K562 (cell line): ENCODE measurements around the gene OARD1. TPM values are rescaled to one million over a fixed set of nuclear protein-coding genes. Genes with fewer than 3 reads are reported as not detected.

Experiments used
- CHAMP1 ChIP-seq: fragments of 450-650 bp; IDR thresholded peaks from 2 replicates; pipeline ENCODE4 v1.6.1; 2016; ENCODE audit warnings: mild to moderate bottlenecking
- COPS2 ChIP-seq: fragments of 450-650 bp; conservative IDR thresholded peaks from 2 replicates; pipeline ENCODE4 v1.6.1; 2016; ENCODE audit warnings: mild to moderate bottlenecking, moderate library complexity
- CTCF ChIP-seq, 3 experiments: IDR thresholded peaks in 2 of 3; conservative IDR thresholded peaks in 1 of 3; 2 replicates each; pipeline ENCODE4 v1.5.1; 2011 to 2012; ENCODE audit warnings: low read length in 3 of 3, mild to moderate bottlenecking in 3 of 3, control low read depth in 2 of 3, improper control_type of control experiment in 1 of 3, inconsistent platforms in 1 of 3, low read depth in 1 of 3, mixed read lengths in 1 of 3, moderate library complexity in 1 of 3; ENCODE audit not compliant: insufficient read depth in 2 of 3
- ELF2 ChIP-seq: fragments of 250-450 bp; sonication (Bioruptor Pico); IDR thresholded peaks from 2 replicates; pipeline ENCODE4 v1.5.0; 2021; ENCODE audit warnings: mild to moderate bottlenecking
- JUN ChIP-seq, 2 experiments: sonication (generic) in 1 of 2; formaldehyde crosslinking in 1 of 2; IDR thresholded peaks; 2 replicates each; pipeline versions ENCODE4 v1.6.1 to v1.8.0; 2012 to 2022; ENCODE audit warnings: borderline replicate concordance in 2 of 2, mild to moderate bottlenecking in 2 of 2, improper control_type of control experiment in 1 of 2, low read depth in 1 of 2, low read length in 1 of 2, missing genetic modification reagents in 1 of 2
- JUNB ChIP-seq: fragments of 450-650 bp; formaldehyde crosslinking; conservative IDR thresholded peaks from 2 replicates; pipeline ENCODE4 v1.4.0; 2020; ENCODE audit warnings: mild to moderate bottlenecking
- MYC ChIP-seq, 2 experiments: fragments of 250-450 bp in 1 of 2; sonication (Bioruptor Pico) in 1 of 2; IDR thresholded peaks; 2 replicates each; pipeline versions ENCODE4 v1.5.1 to v1.6.1; 2012 to 2021; ENCODE audit warnings: low read depth in 2 of 2, borderline replicate concordance in 1 of 2, improper control_type of control experiment in 1 of 2, low read length in 1 of 2, mild to moderate bottlenecking in 1 of 2, moderate library complexity in 1 of 2
- NEUROD1 ChIP-seq: fragments of 150-350 bp; IDR thresholded peaks from 2 replicates; pipeline ENCODE4 v1.6.1; 2014; ENCODE audit warnings: borderline replicate concordance, low read length, low read depth; ENCODE audit not compliant: partially characterized antibody
- NRF1 ChIP-seq, 2 experiments: fragments of 450-650 bp; IDR thresholded peaks in 1 of 2; conservative IDR thresholded peaks in 1 of 2; 2 replicates each; pipeline ENCODE4 v1.6.1; 2014; ENCODE audit warnings: mild to moderate bottlenecking in 2 of 2
- PPARD ChIP-seq: fragments of 250-450 bp; sonication (Bioruptor Pico); IDR thresholded peaks from 2 replicates; pipeline ENCODE4 v1.8.0; 2022; ENCODE audit warnings: inconsistent platforms, mild to moderate bottlenecking, moderate library complexity
- RUNX1 ChIP-seq: sonication (generic); IDR thresholded peaks from 2 replicates; pipeline ENCODE4 v1.6.1; 2016; ENCODE audit warnings: antibody characterized with exemption, low read depth
- SETDB1 ChIP-seq: IDR thresholded peaks from one replicate; pipeline ENCODE4 v1.6.1; 2012; ENCODE audit warnings: low read length, control low read depth, inconsistent platforms
- SIRT6 ChIP-seq: IDR thresholded peaks from one replicate; pipeline ENCODE4 v1.6.1; 2012; ENCODE audit warnings: low read depth, mild to moderate bottlenecking, control low read depth, inconsistent platforms, low read length, moderate library complexity
- SMAD4 ChIP-seq: fragments of 250-450 bp; sonication (Bioruptor Pico); conservative IDR thresholded peaks from 2 replicates; pipeline ENCODE4 v1.8.0; 2021; ENCODE audit warnings: inconsistent platforms, mild to moderate bottlenecking, moderate library complexity
- SMARCA4 ChIP-seq: fragments of 450-650 bp; IDR thresholded peaks from 2 replicates; pipeline ENCODE4 v1.6.1; 2016
- TSC22D4 ChIP-seq: fragments of 450-650 bp; IDR thresholded peaks from 2 replicates; pipeline ENCODE4 v1.6.1; 2016; ENCODE audit warnings: missing genetic modification characterization, missing biosample characterization, control low read depth
- ZNF695 ChIP-seq: fragments of 450-650 bp; formaldehyde crosslinking; IDR thresholded peaks from 2 replicates; pipeline ENCODE4 v1.4.0; 2020; ENCODE audit warnings: mild to moderate bottlenecking, moderate library complexity
- polyA plus RNA-seq, 8 experiments: library from polyadenylated mRNA; depleted of rRNA in 4 of 8; stranded (reverse) in 5 of 8; unstranded in 3 of 8; fragments of >200 nt; fragmentation: Nextera tagmentation in 2 of 8; fragmentation: Illumina TruSeq in 1 of 8; extraction: Ambion mirVana in 2 of 8; extraction: Trizol in 1 of 8; gene quantifications; 2 replicates each; pipeline versions ENCODE4 v1.2.1 to v1.2.3, GENCODE V29; 2011 to 2014; ENCODE audit warnings: inconsistent platforms in 1 of 8, missing spikeins in 1 of 8
- total RNA-seq, 7 experiments: library from RNA; depleted of rRNA in 6 of 7; stranded (reverse); fragments of >200 nt in 6 of 7; fragmentation: Illumina TruSeq in 2 of 7; extraction: Trizol in 2 of 7; gene quantifications; 2 replicates each; pipeline versions ENCODE4 v1.2.1 to v1.2.3, GENCODE V29; 2011 to 2021; ENCODE audit warnings: low replicate concordance in 1 of 7
- TF ChIP-seq, protein P1 (sequence below): fragments of 200-800 bp; sonication (Bioruptor generic); IDR thresholded peaks from 2 replicates; pipeline ENCODE4 v1.6.1; 2016; ENCODE audit warnings: missing genetic modification characterization, missing compliant biosample characterization

OARD1 gene
- total and polyA plus RNA-seq, 9 of the 15 experiments (the other 6 are each of a cell fraction or from before 2014, with no cell fraction given), result 43.4 to 88.3 (median 61.1) TPM

DNA sequence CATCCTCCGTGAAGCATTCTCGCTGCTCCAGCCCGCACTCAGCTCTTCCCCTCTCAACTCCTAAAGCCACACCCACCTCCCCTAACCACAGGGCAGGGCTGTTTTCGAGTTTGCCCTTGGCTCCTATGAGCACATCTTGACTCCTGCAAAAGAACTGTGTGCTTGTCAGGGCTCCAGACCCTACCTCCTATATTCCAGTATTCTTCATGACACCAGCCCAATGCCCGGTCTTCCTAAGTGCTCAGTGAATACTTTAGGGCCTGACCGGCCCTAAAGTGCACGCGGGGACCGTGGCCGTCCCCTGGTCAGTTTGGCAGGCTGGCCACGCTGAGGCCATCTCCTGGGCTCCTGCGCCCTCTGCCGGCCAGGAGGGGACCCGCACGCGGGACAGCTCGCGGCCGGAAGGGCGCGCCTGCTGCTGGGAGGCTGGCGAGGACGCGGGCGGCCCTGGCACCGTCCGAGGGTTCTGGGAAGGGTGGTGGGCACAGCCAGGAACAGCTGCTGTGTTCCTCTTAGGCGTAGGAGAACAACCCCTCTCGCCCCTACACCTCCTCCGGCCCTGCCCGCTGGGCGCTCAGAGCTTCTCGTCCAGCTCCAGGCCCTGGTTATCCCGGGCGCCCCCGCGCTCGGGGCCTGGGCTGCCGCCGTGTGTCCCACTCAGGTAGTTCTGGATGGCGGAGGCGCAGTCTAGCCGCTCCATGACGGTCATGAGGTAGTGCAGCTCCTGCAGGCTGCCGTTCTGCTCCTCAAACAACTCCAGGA is 44.2 kb downstream of the OARD1 start (continued):
- TF ChIP-seq CHAMP1, result no peak
- TF ChIP-seq CTCF (IDR thresholded peaks at IDR 0.05 in 2 of 3, conservative IDR thresholded peaks at IDR 0.05 in 1 of 3; ENCODE audit: insufficient read depth in 2 of 3, low read depth in 1 of 3, low read length in 3 of 3), result peak; percentile 98
- no peak for TF ChIP-seq SMARCA4
- no peak for TF ChIP-seq SIRT6
- TF ChIP-seq SMAD4 (CRISPR knock-in tag), result no peak; the same call in 1 of the 2 replicates
- TF ChIP-seq ZNF695 (CRISPR knock-in tag), result no peak
- TF ChIP-seq MYC (IDR thresholded peaks at IDR 0.05; ENCODE audit: low read depth, low read length), result peak; percentile 76
- TF ChIP-seq MYC (CRISPR knock-in tag; IDR thresholded peaks at IDR 0.05; ENCODE audit: borderline replicate concordance, low read depth), result no peak
- no peak for TF ChIP-seq JUNB (CRISPR knock-in tag)
- TF ChIP-seq NEUROD1, result peak; percentile 33
- no peak for TF ChIP-seq NRF1 (conservative IDR thresholded peaks at IDR 0.05 in 1 of 2, IDR thresholded peaks at IDR 0.05 in 1 of 2)
- TF ChIP-seq RUNX1, result no peak
- TF ChIP-seq PPARD (CRISPR knock-in tag), result no peak
- no peak for TF ChIP-seq TSC22D4 (tag)
- TF ChIP-seq SETDB1, result no peak
- TF ChIP-seq JUN (IDR thresholded peaks at IDR 0.05; ENCODE audit: borderline replicate concordance, low read depth, low read length), result no peak
- 0 out of 2 replicates have a peak, but pooled peaks have one; percentile 51 for TF ChIP-seq JUN (CRISPR knock-in tag; IDR thresholded peaks at IDR 0.05; ENCODE audit: borderline replicate concordance)
- TF ChIP-seq, protein P1, sequence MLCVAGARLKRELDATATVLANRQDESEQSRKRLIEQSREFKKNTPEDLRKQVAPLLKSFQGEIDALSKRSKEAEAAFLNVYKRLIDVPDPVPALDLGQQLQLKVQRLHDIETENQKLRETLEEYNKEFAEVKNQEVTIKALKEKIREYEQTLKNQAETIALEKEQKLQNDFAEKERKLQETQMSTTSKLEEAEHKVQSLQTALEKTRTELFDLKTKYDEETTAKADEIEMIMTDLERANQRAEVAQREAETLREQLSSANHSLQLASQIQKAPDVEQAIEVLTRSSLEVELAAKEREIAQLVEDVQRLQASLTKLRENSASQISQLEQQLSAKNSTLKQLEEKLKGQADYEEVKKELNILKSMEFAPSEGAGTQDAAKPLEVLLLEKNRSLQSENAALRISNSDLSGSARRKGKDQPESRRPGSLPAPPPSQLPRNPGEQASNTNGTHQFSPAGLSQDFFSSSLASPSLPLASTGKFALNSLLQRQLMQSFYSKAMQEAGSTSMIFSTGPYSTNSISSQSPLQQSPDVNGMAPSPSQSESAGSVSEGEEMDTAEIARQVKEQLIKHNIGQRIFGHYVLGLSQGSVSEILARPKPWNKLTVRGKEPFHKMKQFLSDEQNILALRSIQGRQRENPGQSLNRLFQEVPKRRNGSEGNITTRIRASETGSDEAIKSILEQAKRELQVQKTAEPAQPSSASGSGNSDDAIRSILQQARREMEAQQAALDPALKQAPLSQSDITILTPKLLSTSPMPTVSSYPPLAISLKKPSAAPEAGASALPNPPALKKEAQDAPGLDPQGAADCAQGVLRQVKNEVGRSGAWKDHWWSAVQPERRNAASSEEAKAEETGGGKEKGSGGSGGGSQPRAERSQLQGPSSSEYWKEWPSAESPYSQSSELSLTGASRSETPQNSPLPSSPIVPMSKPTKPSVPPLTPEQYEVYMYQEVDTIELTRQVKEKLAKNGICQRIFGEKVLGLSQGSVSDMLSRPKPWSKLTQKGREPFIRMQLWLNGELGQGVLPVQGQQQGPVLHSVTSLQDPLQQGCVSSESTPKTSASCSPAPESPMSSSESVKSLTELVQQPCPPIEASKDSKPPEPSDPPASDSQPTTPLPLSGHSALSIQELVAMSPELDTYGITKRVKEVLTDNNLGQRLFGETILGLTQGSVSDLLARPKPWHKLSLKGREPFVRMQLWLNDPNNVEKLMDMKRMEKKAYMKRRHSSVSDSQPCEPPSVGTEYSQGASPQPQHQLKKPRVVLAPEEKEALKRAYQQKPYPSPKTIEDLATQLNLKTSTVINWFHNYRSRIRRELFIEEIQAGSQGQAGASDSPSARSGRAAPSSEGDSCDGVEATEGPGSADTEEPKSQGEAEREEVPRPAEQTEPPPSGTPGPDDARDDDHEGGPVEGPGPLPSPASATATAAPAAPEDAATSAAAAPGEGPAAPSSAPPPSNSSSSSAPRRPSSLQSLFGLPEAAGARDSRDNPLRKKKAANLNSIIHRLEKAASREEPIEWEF (CRISPR knock-in tag), result no peak
- no peak for TF ChIP-seq COPS2
- no peak for TF ChIP-seq ELF2
